Measurements from ENCODE around the gene CAMSAP2.

The CAMSAP2 gene

GRCh38 chr1:200738327-200738948, at the start of gene CAMSAP2:
Gene CAMSAP2, plus strand, starts transcription at chr1:200738893. Its CDS starts 935 bp downstream, at chr1:200739828.
- DNase-seq: peak; percentile 69 to 78

DNA sequence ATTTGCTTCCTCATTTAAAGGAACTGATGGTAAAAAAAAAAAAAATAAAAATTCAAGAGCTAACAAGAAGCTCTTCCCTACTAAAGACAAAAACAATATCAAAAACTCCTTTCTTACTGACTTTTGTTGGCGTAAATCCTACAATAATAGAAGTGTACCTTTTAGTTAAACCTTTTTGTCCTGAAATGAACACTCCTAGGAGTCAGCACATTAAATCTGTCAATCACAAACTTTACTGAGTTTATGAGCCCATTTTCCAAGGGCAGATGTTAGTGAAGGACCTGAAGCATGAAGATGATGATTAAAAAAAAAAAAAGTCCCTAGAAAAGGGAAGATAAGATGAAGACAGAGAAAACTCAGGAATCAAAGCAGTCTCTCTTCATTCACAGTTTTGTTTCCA, 46.4 kb upstream of the CAMSAP2 start:
- DNase-seq: no peak

DNA sequence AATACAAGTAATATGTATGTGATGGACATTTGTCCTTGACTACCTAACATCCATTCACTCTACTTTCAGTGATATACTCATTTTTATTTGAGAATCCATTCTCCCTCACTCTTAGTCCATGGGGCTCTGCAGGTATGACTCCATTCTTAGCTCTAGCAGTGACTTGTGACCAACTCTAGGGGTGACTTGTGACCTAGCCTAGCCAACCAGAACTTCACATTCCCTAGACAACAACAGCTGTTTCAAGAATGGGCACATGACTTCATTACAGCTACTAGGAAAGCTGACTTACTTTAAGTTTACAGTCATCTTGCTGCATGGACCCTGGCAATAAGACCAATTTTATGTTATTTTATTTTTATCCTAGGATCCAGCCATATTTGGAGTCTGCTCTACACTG, 45.4 kb upstream of the CAMSAP2 start:
- no peak for DNase-seq

DNA sequence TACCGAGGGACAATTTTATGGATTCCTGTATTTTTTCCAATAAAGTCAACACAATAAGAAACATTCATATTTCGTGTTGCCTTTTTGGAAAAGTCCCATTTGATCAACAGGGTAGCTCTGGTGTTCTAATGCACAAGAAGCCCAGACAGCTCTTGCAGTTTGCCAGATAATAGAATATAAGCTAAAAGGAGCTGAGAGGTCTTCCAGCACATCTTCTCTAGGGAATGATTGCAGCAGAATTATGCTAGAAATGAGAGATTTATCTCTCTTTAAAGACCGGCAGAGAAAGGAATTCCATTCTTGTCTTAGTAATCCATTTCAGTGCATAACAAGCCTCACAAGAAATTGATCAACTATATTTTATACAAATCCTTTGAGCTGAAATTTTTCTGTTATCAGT, 44.0 kb upstream of the CAMSAP2 start:
- no peak for DNase-seq

DNA sequence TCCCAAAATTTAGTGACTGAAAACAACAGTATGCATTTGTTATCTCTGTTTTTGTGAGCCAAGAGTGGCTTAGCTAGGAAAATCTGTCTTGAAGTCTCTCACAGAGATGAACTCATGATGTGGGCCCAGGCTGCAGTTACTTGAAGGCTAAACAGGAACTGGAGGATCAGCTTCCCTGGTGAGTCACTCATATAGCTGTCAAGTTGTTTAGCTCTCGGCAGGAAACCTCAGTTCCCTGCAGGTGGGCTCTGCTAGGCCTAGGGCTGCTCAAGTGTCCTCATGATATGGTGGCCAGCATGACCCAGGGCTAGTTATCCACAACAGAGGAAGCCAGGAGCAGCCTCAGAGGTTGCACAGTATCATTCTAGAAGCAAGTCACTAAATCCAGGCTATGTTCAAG, 38.8 kb upstream of the CAMSAP2 start:
- no peak for DNase-seq

DNA sequence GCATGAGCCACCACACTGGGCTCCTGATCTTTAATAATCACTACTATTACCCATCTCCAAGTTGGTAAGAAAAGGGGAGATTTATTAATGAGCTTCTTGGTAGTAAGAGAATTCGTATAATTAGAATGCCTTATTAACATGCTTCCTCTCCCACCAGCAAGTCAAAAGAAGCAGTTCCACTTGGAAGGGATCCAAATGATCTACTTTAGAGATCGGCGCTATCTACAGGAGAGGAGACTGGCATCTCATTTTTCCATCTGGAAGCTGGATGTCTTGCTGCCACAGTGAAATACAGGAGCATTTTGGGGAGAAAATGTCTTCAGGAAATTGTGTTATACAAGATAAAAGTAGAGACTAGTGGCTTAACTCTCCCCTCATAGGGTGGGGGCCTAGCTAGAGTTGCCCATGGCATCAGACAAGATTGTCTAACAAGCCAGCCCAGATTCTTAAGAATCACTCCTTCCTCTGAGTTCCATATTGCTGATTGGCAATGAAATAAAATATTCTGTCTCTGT, 33.6 kb upstream of the CAMSAP2 start:
- DNase-seq: no peak

DNA sequence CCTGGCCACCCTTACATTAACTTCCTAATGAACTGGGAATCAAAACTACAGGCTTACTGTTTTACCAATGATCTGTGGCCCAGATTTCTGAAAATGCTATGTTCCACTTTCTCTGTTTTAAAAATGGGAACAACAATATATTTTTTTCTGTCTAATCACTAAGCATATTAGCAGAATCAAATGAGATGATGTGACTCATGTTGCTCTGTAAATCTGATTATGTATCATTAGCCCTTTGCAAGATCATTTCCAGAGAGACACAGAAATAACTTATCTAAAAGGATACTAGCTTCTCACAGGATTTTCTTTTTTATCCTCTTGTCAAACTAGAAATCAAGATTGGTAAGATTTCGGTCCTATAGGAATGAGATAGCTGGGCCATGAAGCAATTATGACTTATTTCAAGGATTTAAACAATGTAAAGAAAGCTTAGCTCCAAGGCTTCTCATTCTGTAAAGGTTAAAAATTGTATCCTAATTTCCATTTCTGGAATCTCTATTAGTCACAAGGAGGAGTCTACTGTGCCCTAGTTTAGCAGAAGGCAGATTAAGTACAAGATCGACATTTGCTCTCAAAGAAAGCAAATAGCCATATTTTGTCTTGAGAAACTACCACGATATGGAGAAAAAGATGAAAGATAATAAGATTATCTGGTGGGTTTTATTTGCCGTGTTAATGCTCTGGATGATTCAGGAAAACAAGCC, 32.4 kb upstream of the CAMSAP2 start:
- DNase-seq: no peak

- DNase-seq: no peak
Observed at GRCh38 chr1:200707116-200707515, 31.6 kb upstream of the CAMSAP2 start.

DNA sequence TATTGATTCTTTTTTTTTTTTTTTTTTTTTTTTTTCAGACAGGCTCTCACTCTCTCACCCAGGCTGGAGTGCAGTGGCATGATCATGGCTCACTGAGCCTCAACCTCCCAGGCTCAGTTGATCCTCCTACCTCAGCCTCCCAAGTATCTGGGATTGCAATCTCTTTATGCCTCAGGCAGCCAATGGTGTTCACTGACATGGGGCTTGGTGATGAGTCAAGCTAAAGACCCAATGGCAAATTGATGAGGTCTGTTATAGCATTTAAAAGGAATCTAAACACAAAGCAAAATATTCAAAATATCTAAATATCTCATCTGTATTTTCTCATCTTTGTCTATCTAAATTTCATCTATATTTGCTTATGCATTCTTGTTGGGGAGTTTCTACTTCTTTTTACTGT, 30.5 kb upstream of the CAMSAP2 start:
- no peak for DNase-seq

DNA sequence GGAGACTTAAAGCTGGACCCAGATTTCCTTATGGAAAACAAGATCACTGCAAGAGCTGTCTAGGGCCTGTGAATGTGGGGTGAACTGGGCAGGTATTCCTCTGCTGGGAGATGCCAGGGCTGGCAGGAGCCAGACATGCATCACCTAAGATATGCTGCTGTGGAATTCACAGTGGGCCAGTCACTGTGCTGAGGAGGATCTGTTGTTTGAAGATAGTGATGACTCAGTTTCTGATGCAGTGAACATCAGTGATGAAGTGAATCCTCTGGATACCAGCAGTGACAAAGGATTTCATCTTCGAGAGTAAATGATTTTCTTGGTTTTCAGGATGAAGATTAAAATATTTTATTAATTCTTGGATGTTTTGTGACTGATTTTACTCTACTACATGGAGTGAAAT, 29.9 kb upstream of the CAMSAP2 start:
- no peak for DNase-seq

DNA sequence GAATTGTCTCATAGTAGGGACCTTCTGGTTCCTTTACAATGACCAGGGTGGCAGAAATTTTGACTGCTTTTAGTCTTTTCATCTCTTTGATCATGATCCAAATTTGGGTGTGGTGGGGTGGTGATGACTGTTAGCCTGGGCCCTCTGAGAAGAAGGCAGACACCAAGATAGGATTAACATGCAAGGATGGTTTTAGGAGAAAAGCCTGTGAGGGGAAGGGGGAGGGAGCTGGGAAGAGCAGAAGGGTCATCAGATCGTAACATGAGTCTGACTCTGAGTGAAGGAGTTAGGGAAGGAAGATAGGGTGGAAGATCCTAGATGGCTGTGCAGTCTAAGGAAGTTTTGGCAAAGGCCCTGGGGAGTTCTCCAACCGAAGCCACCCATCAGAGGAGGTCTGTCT, 28.5 kb upstream of the CAMSAP2 start:
- DNase-seq: no peak

DNA sequence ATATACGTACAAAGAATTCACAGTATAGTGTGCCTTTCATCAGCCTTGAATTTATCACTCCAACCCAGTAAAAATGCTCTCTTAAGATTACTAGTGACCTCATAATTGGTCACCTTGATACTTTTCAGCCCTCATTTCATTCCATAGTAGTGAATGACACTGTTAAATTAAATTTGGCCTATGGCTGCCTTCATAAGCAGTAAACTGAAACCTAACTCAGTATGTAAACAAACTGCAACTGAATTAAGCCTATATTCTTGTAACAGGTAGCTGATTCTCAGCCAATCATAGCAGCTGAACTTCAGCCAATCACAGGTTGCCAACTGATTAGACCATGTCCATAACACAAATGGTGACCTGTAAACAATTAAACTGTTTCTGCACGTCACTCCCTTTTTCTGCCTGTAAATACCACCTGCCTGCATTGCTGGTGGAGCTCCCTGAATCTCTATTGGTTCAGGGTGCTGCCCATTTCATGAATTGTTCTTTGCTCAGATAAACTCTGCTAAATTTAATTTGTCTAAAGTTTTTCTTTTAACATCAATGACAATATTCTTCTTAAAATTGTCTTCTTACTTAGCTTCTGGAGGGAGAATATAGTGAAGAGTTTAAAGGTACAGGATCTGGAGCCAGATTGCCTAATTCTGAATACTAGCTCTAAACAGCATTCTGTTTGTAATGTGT, 24.0 kb upstream of the CAMSAP2 start:
- DNase-seq: no peak

DNA sequence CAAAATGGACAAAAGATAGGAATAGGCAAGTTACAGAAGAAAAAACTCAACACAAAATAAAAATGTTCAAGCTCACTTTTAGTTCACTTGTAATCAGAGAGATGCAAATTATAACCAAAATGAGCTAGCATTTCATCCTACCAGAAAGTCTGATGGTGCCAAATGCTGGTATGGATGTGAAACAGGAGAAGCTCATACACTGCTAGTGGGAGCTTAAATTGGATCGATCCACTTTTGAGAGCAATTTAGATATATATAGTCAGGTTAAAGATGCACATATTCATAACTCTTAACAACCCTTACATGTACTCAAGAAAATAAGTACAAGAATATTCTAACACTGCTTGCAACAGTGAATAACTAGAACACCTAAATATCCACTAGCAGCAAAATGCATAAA, 18.5 kb upstream of the CAMSAP2 start:
- DNase-seq: no peak

DNA sequence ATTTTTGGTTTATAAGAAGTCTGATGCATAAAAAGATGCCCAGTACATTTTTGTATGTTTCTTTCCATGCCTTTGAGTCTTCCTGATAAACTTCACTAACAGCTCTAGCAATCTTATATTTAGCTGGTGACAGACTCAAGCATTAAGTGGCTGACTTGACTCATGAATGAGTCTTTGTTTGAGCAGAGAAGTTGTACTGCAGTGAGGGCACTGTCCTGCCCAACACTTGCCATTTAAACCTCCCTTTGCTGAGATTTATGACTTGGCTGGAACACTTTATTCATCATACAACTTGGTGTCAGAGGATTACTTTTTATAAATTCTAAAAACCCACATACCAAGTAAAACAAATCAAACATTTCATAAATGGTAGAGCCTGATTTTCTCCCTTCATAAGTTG, 14.6 kb upstream of the CAMSAP2 start:
- DNase-seq: no peak

DNA sequence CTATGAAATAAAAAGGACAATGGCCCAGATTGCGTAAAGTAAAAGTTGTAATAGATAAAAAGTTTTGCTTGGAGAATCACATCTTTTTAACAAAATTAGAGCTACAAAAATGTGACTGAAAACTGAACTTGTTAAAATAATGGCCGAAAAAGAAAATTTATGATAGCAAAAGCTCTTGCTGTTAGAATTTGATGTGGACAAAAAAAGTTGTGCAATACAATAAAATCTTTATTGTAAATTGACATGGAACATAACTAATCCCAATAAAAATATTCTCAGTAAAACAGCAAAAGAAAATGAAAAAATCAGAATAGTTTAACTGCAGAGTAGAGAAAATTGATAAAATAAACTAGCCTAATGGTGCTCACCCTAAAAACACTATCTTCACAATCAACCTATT, 11.4 kb upstream of the CAMSAP2 start:
- DNase-seq: no peak

DNA sequence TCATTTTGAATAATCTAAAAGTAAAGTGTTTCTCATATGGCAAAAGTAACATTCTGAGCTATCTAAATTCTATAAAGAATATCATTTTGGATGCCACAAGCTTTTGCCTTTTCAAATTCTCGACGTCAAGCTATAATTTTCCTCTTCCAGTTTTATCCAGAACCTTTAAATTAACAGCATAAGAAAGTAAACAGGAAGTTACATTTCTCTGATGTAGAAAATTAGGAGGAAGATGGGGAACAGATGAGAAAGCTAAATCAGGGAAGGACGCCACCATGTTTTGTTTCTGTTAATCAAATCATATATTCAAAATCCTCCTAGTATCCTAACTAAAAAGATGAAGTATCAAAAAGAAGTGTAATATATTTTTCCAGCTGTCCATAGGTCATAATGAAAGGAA, 8.8 kb upstream of the CAMSAP2 start:
- no peak for DNase-seq

DNA sequence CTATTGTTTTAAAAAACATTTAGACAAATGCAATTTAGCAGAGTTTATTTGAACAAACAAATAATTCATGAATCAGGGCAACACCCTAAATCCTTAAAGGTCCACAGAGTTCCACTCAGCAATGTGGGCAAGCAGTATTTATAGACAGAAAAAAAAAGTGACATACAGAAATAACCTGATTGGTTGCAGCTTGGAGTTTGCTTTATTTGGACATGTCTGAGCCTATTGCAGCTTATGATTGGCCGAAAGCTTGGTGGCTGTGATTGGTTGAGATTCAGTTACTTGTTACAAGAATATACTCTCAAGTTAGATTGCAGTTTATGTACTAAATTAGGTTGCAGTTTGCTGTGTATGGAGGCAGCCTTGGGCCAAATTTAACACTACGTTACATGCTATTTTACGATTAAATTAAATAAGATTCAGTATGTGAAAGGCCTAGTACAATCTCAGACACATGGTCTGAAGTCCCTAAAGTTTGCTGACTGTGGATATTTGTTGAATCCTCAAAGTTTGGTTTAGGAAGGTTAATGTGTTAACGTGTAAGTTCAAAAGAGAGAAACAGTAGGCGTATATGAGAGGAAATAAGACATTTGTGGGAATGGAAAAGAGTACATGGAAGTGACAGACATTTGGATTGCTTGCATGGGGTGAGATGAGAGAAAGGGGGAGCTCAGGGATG, 6.9 kb upstream of the CAMSAP2 start:
- DNase-seq: no peak

DNA sequence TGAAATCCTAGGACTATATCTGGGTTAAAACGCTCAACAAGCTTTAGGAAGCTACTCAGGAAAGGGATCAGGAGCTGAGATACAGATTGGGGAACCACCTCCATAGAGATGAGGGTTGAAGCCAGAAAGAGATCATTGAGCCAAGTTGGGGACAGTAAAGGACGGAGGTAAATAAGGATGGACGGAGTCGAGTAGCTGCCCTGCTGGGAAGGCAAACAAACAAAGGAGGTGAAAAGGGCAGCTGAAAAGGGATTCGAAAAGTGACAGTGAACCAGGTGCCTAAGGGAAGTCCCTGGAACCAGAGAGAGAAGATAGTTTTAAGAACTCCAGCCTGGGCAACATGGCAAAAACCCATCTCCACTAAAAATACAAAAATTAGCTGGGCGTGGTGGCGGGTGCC, 6.3 kb upstream of the CAMSAP2 start:
- no peak for DNase-seq

GRCh38 chr1:200733907-200734306, 4.8 kb upstream of the CAMSAP2 start:
- no peak for DNase-seq

GRCh38 chr1:200737647-200738291, 924 bp upstream of the CAMSAP2 start:
- no peak for DNase-seq

DNA sequence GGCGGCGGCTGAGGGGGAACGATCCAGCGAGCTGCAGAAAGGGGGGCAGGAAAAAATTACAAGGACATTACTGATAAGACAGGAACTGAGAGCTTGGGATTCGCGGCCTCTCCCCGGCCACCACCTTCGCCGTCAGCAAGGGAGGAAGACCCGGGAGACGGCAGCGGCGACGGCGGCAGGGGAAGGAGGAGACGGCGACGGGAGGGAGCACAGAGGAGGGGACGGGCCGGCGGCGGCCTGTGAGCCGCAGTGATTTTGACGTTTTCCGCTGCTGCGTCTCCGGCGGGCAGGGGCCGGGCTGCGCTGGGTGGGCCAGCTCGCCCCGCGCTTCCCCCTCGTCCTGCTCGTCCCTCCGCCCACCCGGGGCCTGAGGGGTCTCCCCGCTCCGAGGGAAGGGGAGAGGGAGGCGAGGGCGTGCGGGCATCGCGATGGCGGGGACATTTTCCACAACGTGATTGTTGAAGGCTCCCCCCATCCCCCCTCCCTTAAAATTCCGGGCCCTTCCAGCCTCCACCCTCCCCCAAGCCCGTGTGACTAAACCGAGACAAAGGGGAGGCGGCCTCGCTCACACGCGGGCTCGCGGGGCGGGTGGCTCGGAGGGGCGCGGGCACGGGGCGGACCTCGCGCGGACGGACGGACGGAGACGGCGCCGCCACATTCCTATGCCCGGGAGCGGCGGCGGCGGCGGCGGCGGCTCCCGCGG, 407 bp downstream of the CAMSAP2 start:
- peak; percentile 61 to 68 for DNase-seq
